Kidney capillary endothelial cell (primary cell): Measurements from ENCODE around the gene AKAP6.

Source experiments
- DNase-seq: peaks from one replicate; pipeline ENCODE4 v3.0.0-alpha.2; 2018; ENCODE audit warnings: low spot score

Gene AKAP6

GRCh38 chr14:32330351-32331111 is 1.4 kb downstream of the AKAP6 start:
- DNase-seq: no peak

GRCh38 chr14:32331206-32331605 is 2.1 kb downstream of the AKAP6 start:
- no peak for DNase-seq

- DNase-seq: no peak
Observed at GRCh38 chr14:32332415-32333316, 3.6 kb downstream of the AKAP6 start.

GRCh38 chr14:32336702-32337101 is 7.6 kb downstream of the AKAP6 start:
- DNase-seq: no peak

GRCh38 chr14:32337759-32338158 is 8.7 kb downstream of the AKAP6 start:
- DNase-seq: no peak

GRCh38 chr14:32339188-32339587 is 10.1 kb downstream of the AKAP6 start:
- no peak for DNase-seq

GRCh38 chr14:32341947-32342846 is 13.1 kb downstream of the AKAP6 start:
- no peak for DNase-seq

- no peak for DNase-seq
Observed at GRCh38 chr14:32342847-32343194, 13.7 kb downstream of the AKAP6 start.

GRCh38 chr14:32343926-32344430 is 14.9 kb downstream of the AKAP6 start:
- no peak for DNase-seq

- no peak for DNase-seq
Observed at GRCh38 chr14:32345311-32345791, 16.3 kb downstream of the AKAP6 start.

GRCh38 chr14:32349322-32349721 is 20.2 kb downstream of the AKAP6 start:
- DNase-seq: no peak

GRCh38 chr14:32350020-32350419 is 20.9 kb downstream of the AKAP6 start:
- no peak for DNase-seq

- no peak for DNase-seq
Observed at GRCh38 chr14:32352631-32353030, 23.5 kb downstream of the AKAP6 start.

GRCh38 chr14:32354716-32355115 is 25.6 kb downstream of the AKAP6 start:
- DNase-seq: no peak

- no peak for DNase-seq
Observed at GRCh38 chr14:32358781-32359180, 29.7 kb downstream of the AKAP6 start.

- no peak for DNase-seq
Observed at GRCh38 chr14:32361674-32362073, 32.6 kb downstream of the AKAP6 start.

- no peak for DNase-seq
Observed at GRCh38 chr14:32363761-32364160, 34.7 kb downstream of the AKAP6 start.

GRCh38 chr14:32364941-32365340 is 35.8 kb downstream of the AKAP6 start:
- DNase-seq: no peak

GRCh38 chr14:32366256-32366879 is 37.3 kb downstream of the AKAP6 start:
- DNase-seq: no peak

GRCh38 chr14:32366986-32367385 is 37.9 kb downstream of the AKAP6 start:
- DNase-seq: no peak

- peak; percentile 70 for DNase-seq
Observed at GRCh38 chr14:32367516-32367915, 38.4 kb downstream of the AKAP6 start.
